CD4-positive, alpha-beta memory T cell (primary cell): ENCODE measurements around the gene LRRC3C. TPM values are rescaled to one million over a fixed set of nuclear protein-coding genes. Genes with fewer than 3 reads are reported as not detected.
"Not testable (repeated sequence)": the region's sequence is repeated elsewhere in the genome, so short reads cannot be mapped to it uniquely, and the experiment has no call there.

Experiments used
- CTCF ChIA-PET: fragments of 350-600 bp; sonication (Branson Sonifier 250); formaldehyde crosslinking; loops from one replicate; lab custom pipeline; 2021; ENCODE audit warnings: inconsistent platforms; ENCODE audit not compliant: partially characterized antibody; lab: Charles Lee
- POLR2A ChIA-PET: fragments of 350-600 bp; sonication (Branson Sonifier 250); formaldehyde crosslinking; loops from one replicate; lab custom pipeline; 2021; ENCODE audit not compliant: partially characterized antibody; lab: Charles Lee
- DNase-seq, 5 donors: peaks; one replicate each; pipeline versions ENCODE4 v3.0.0 to v3.0.0-alpha.2; 2020 to 2022; ENCODE audit warnings: mixed read lengths in 1 of 5
- H3K27ac ChIP-seq: one replicate; pipeline ENCODE4 v1.7.0; 2013; ENCODE audit warnings: low read depth, low read length
- H3K27me3 ChIP-seq: 2 replicates; pipeline ENCODE4 v1.7.0; 2013; ENCODE audit warnings: mild to moderate bottlenecking, low read length, moderate library complexity; ENCODE audit not compliant: insufficient read depth
- H3K36me3 ChIP-seq: 2 replicates; pipeline ENCODE4 v1.7.0; 2013; ENCODE audit warnings: mild to moderate bottlenecking, low read length, moderate library complexity; ENCODE audit not compliant: insufficient read depth
- H3K4me1 ChIP-seq: 2 replicates; pipeline ENCODE4 v1.7.0; 2013; ENCODE audit warnings: mild to moderate bottlenecking, low read length, moderate library complexity; ENCODE audit not compliant: insufficient read depth
- H3K4me3 ChIP-seq, 2 donors: one replicate each; pipeline ENCODE4 v1.7.0; 2013; ENCODE audit warnings: low read length in 2 of 2, mild to moderate bottlenecking in 1 of 2
- H3K9me3 ChIP-seq, 2 donors: one replicate each; pipeline ENCODE4 v1.7.0; 2013; ENCODE audit warnings: low read length in 2 of 2, control low read depth in 1 of 2; ENCODE audit not compliant: control insufficient read depth in 1 of 2
- H3K27ac Mint-ChIP-seq, 7 donors: one replicate each; pipeline ENCODE4 v1.8.0; 2020 to 2021; ENCODE audit warnings: mixed read lengths in 7 of 7, mild to moderate bottlenecking in 6 of 7, inconsistent platforms in 3 of 7, moderate library complexity in 3 of 7
- H3K27me3 Mint-ChIP-seq, 2 donors: one replicate each; pipeline ENCODE4 v1.8.0; 2020 to 2021; ENCODE audit warnings: mixed read lengths in 2 of 2
- H3K36me3 Mint-ChIP-seq, 2 donors: one replicate each; pipeline ENCODE4 v1.8.0; 2020 to 2021; ENCODE audit warnings: mixed read lengths in 2 of 2, inconsistent platforms in 1 of 2, mild to moderate bottlenecking in 1 of 2
- H3K4me1 Mint-ChIP-seq, 4 donors: one replicate each; pipeline ENCODE4 v1.8.0; 2020 to 2021; ENCODE audit warnings: mixed read lengths in 4 of 4, mild to moderate bottlenecking in 1 of 4
- H3K4me3 Mint-ChIP-seq, 8 donors: one replicate each; pipeline ENCODE4 v1.8.0; 2020 to 2021; ENCODE audit warnings: mixed read lengths in 8 of 8, mild to moderate bottlenecking in 7 of 8, moderate library complexity in 6 of 8, inconsistent platforms in 3 of 8
- H3K9me3 Mint-ChIP-seq, 8 donors: one replicate each; pipeline ENCODE4 v1.8.0; 2020 to 2021; ENCODE audit warnings: mixed read lengths in 8 of 8, mild to moderate bottlenecking in 5 of 8, inconsistent platforms in 3 of 8, moderate library complexity in 1 of 8
- intact Hi-C: fragments of 100-400 bp; cut with micrococcal nuclease; formaldehyde crosslinking; loops from one replicate; pipeline ENCODE4 v1.15.1; 2023
- polyA plus RNA-seq, 2 donors: library from polyadenylated mRNA; unstranded; fragments of 300-500 nt; fragmentation: Illumina TruSeq; gene quantifications; one replicate each; pipeline ENCODE4 v1.2.3, GENCODE V29; 2021
- total RNA-seq, 2 experiments: library from RNA; stranded (reverse); gene quantifications; one replicate each; pipeline ENCODE4 v1.2.3, GENCODE V29; 2021

Gene LRRC3C
- total and polyA plus RNA-seq, 4 experiments from 2014 or later = not detected

DNA sequence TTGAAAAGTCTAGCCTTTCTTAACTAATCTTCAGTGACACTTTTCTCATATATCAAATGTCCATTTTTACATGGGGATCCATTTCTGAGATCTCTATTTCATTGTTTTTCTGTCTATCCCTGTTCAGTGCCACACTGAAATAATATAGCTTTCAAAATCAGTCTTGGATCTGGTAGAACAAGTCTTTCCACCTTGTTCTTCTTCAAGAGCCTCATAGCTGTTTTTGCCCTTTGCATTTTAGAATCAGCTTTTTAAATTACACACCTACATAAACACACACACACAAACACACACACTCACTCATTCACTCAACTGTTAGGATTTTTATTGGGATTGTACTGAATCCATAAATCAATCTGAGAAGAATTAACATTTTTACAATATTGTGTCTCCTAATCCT, 28.3 kb upstream of the LRRC3C start:
- intact Hi-C loops = no loop called here
- ChIA-PET CTCF (interaction anchor here (0.6 to 1.7 kb wide), 3 partner anchors 8 to 146 kb away, joined by 3 to 4 read pairs (median 3); no protein-coding TSS in a partner anchor), POLR2A (no interaction called here)
- H3K4me3 Mint-ChIP-seq = no peak overlapping the region
- no peak for DNase-seq
- Histone ChIP-seq H3K4me3 (no peak overlapping the region), H3K27me3 (no peaks in the 10 kb centered on the region), H3K9me3 (no peaks in the 10 kb centered on the region), H3K36me3 (no peaks in the 10 kb centered on the region), H3K27ac (no peak overlapping the region), H3K4me1 (peaks cover 16% of the 10 kb centered on the region)
- no peaks in the 10 kb centered on the region for H3K9me3 Mint-ChIP-seq
- peaks cover 4% of the 10 kb centered on the region in 2 donors for H3K36me3 Mint-ChIP-seq
- peak overlapping the region in 3 of 7 donors; percentile 34 to 53 (median 41) for H3K27ac Mint-ChIP-seq
- H3K27me3 Mint-ChIP-seq = no peaks in the 10 kb centered on the region
- H3K4me1 Mint-ChIP-seq = peaks cover 7 to 20% (median 14%) of the 10 kb centered on the region in 4 donors

DNA sequence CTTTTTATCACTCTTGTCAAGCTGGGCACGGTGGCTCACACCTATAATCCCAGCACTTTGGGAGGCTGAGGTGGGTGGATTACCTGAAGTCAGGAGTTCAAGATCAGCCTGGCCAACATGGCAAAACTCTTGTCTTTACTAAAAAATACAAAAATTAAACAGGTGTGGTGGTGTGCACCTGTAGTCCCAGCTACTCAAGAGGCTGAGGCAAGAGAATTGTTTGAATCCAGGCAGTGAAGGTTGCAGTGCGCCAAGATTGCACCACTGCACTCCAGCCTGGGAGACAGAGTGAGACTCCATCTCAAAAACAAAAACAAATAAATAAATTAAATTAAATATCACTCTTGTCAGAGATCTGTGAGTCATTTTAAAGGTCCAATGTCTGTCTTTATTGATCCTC, 25.5 kb upstream of the LRRC3C start:
- H3K9me3 Mint-ChIP-seq, H3K36me3 ChIP-seq, DNase-seq, H3K27me3 Mint-ChIP-seq, H3K27me3 ChIP-seq, H3K9me3 ChIP-seq, H3K4me3 Mint-ChIP-seq, intact Hi-C loops, H3K4me3 ChIP-seq, CTCF ChIA-PET, H3K27ac ChIP-seq, POLR2A ChIA-PET: not testable (repeated sequence)
- peak overlapping the region in 2 of 7 donors; percentile 41 to 65 for H3K27ac Mint-ChIP-seq
- peaks cover 23% of the 10 kb centered on the region for H3K4me1 ChIP-seq
- peaks cover 10 to 24% (median 18%) of the 10 kb centered on the region in 4 donors for H3K4me1 Mint-ChIP-seq
- peaks cover 10 to 19% of the 10 kb centered on the region in 2 donors for H3K36me3 Mint-ChIP-seq

DNA sequence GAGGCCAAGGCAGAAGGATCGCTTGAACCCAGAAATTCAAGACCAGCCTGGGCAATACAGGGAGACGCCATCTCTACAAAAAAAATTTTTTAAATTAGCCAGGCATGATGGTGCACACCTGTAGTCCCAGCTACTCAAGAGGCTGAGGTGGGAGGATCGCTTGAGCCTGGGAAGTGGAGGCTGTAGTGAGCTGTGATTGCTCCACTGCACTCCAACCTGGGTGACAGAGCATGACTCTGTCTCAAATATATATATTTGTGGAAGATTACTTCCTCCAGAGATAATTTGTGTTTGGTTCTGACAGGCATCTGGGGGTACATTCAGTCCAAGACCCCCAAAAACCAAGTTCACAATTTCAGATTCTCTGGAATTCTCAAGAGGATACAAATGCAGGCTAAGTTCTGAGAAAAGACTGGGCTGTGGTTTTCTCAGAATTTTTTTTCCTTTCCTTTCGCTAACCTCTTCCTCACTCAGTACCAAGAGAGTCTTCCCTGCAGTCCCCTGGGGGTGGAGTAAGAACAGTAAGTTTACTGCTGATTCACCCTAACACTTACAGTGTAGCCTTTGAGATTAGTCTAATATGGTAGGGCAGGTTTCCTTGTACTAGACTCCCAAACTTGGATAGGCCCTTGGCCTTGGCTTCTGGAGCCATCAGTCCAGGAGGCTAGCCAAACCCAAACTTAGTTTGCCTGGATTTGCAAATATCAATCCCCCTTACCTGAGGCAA, 24.2 kb upstream of the LRRC3C start:
- peak overlapping the region in 4 of 8 donors; percentile 43 to 71 (median 60) for H3K4me3 Mint-ChIP-seq
- no peak overlapping the region for H3K27ac ChIP-seq
- peaks cover 14 to 25% of the 10 kb centered on the region in 2 donors for H3K36me3 Mint-ChIP-seq
- POLR2A ChIA-PET = no interaction called here
- peaks cover 10 to 24% (median 17%) of the 10 kb centered on the region in 4 donors for H3K4me1 Mint-ChIP-seq
- no peaks in the 10 kb centered on the region for H3K27me3 ChIP-seq
- H3K27me3 Mint-ChIP-seq = no peaks in the 10 kb centered on the region
- H3K9me3 Mint-ChIP-seq = no peaks in the 10 kb centered on the region
- peak overlapping the region in 6 of 7 donors; percentile 24 to 81 (median 50) for H3K27ac Mint-ChIP-seq
- H3K4me3 ChIP-seq = no peak overlapping the region
- no peaks in the 10 kb centered on the region for H3K36me3 ChIP-seq
- H3K4me1 ChIP-seq = peaks cover 23% of the 10 kb centered on the region
- no peak for DNase-seq
- no peaks in the 10 kb centered on the region for H3K9me3 ChIP-seq
- CTCF ChIA-PET = no interaction called here
- intact Hi-C loops = no loop called here

DNA sequence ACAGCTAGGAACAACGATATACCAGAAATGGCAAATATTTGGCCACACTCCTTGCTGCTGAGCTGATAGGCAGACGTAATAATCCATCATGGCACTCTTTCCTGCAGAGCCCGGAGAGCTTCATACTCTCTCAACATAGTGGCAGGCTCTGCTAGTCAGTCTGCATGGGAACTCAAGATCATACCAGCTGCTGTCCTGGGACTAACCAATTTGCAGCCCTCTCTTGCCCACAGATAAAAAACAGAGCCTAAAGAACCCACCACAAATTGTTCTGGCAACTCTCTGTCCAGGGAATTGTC, 22.6 kb upstream of the LRRC3C start:
- Mint-ChIP-seq H3K36me3 (peaks cover 21 to 35% of the 10 kb centered on the region in 2 donors), H3K27ac (peak overlapping the region in 2 of 7 donors; percentile 29 to 57), H3K4me3 (no peak overlapping the region), H3K27me3 (no peaks in the 10 kb centered on the region), H3K4me1 (peaks cover 10 to 24% (median 17%) of the 10 kb centered on the region in 4 donors), H3K9me3 (no peaks in the 10 kb centered on the region)
- no peaks in the 10 kb centered on the region for H3K27me3 ChIP-seq
- no peak overlapping the region for H3K4me3 ChIP-seq
- CTCF ChIA-PET = interaction anchor here (0.9 kb wide), 1 partner anchor 282 kb away, joined by 3 read pairs; no protein-coding TSS in a partner anchor
- intact Hi-C loops = no loop called here
- H3K27ac ChIP-seq = no peak overlapping the region
- H3K9me3 ChIP-seq = no peaks in the 10 kb centered on the region
- no peak for DNase-seq
- H3K36me3 ChIP-seq = peaks cover 8% of the 10 kb centered on the region
- POLR2A ChIA-PET = no interaction called here
- peaks cover 23% of the 10 kb centered on the region for H3K4me1 ChIP-seq

DNA sequence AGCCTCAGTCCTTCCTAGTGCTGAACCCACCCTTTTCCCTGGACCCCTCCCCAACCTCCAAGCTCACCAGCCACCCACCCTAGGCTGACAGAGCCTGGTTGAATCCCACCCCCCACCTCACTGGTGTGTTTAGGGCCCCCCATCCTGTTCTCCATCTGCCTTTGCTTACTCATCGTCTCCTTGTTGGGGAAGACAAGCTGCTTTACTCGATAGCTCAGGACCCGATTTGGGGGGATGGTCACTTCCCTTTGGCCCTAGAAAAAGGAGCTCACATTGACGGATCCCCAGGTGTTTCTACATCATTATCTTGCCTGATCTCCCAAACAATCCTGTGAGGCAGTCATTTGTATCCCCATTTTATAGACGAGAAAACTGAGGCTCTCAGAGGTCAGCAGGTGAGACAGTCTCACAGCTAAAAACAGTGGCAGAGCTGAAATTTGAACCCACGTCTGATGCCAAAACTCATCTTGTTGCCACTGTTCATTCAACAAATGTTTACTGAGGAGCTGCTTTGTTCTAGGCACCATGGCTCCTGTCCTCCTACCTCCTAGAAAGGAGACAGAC, 18.7 kb upstream of the LRRC3C start:
- Histone ChIP-seq H3K4me3 (no peak overlapping the region), H3K27ac (no peak overlapping the region), H3K27me3 (no peaks in the 10 kb centered on the region), H3K4me1 (peaks cover 10% of the 10 kb centered on the region), H3K36me3 (peaks cover 8% of the 10 kb centered on the region), H3K9me3 (no peaks in the 10 kb centered on the region)
- POLR2A ChIA-PET = interaction anchor here (0.6 kb wide), 1 partner anchor 45 kb away, joined by 3 read pairs; the partner anchor contains the start of gene IKZF3
- intact Hi-C loops = no loop called here
- Mint-ChIP-seq H3K9me3 (no peaks in the 10 kb centered on the region), H3K36me3 (peaks cover 38 to 49% of the 10 kb centered on the region in 2 donors), H3K4me3 (no peak overlapping the region), H3K4me1 (peaks cover 4 to 13% (median 9%) of the 10 kb centered on the region in 4 donors), H3K27ac (no peak overlapping the region), H3K27me3 (no peaks in the 10 kb centered on the region)
- DNase-seq = no peak
- CTCF ChIA-PET = interaction anchor here (0.7 to 1.2 kb wide), 2 partner anchors 9 to 179 kb away, joined by 3 to 4 read pairs; partner anchors contain the start of gene MIEN1

DNA sequence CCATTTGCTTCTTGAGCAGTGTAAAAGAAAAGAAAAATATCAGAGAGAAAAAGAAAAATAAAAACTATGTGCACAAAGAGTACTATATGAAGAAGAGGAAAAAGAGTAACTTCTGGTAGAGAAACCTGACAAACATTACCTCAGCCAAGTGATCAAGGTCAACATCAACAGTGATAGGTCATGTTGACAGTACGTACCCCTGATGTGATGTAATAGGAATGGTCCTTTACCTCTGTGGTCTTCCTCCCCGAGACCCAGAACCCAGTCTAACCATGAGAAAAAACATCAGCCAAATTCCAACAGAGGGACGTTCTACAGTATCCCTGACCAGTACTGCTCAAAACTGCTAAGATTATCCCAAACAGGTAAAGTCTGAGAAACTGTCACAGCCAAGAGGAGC, 13.5 kb upstream of the LRRC3C start:
- H3K27ac ChIP-seq = no peak overlapping the region
- no peak overlapping the region for H3K4me3 ChIP-seq
- H3K4me1 Mint-ChIP-seq = peaks cover 12 to 25% (median 18%) of the 10 kb centered on the region in 4 donors
- H3K27me3 ChIP-seq = no peaks in the 10 kb centered on the region
- POLR2A ChIA-PET = no interaction called here
- no peaks in the 10 kb centered on the region for H3K27me3 Mint-ChIP-seq
- peak overlapping the region in 2 of 7 donors; percentile 19 to 22 for H3K27ac Mint-ChIP-seq
- no peak overlapping the region for H3K4me3 Mint-ChIP-seq
- peaks cover 49 to 55% of the 10 kb centered on the region in 2 donors for H3K36me3 Mint-ChIP-seq
- H3K36me3 ChIP-seq = peaks cover 8% of the 10 kb centered on the region
- peaks cover 14% of the 10 kb centered on the region for H3K4me1 ChIP-seq
- intact Hi-C loops = no loop called here
- CTCF ChIA-PET = no interaction called here
- no peaks in the 10 kb centered on the region for H3K9me3 Mint-ChIP-seq
- H3K9me3 ChIP-seq = no peaks in the 10 kb centered on the region
- no peak for DNase-seq

DNA sequence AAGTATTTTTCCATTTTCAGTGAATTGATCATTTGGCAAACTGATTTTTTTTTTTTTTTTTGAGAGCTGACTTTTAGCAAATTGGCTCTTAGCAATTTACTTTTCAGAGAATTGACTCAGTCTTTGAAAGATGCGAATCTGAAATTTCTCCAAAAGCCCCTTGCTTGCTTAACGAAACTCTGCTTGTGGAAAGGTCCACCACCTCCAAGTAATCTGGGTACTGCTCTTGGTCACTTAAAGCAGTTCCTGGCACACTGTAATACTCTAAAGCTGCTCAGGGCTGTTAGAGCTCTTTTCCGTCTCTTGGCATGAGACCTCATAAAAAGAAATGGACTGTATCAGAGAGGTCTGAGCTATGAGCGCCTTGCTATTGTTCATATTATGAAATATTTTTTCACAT, 12.0 kb upstream of the LRRC3C start:
- no peaks in the 10 kb centered on the region for H3K9me3 Mint-ChIP-seq
- no peaks in the 10 kb centered on the region for H3K9me3 ChIP-seq
- no peak for DNase-seq
- CTCF ChIA-PET = no interaction called here
- no peak overlapping the region for H3K4me3 ChIP-seq
- POLR2A ChIA-PET = interaction anchor here (1.4 kb wide), 1 partner anchor 11 kb away, joined by 6 read pairs; no protein-coding TSS in a partner anchor
- H3K27ac Mint-ChIP-seq = no peak overlapping the region
- peaks cover 50 to 54% of the 10 kb centered on the region in 2 donors for H3K36me3 Mint-ChIP-seq
- no peaks in the 10 kb centered on the region for H3K27me3 ChIP-seq
- H3K36me3 ChIP-seq = peaks cover 11% of the 10 kb centered on the region
- no peak overlapping the region for H3K4me3 Mint-ChIP-seq
- no peaks in the 10 kb centered on the region for H3K27me3 Mint-ChIP-seq
- H3K4me1 ChIP-seq = peaks cover 26% of the 10 kb centered on the region
- intact Hi-C loops = no loop called here
- peaks cover 16 to 36% (median 26%) of the 10 kb centered on the region in 4 donors for H3K4me1 Mint-ChIP-seq
- no peak overlapping the region for H3K27ac ChIP-seq
